CD14-positive monocyte (primary cell): ENCODE results near the gene CIROP. TPM values are rescaled to one million over a fixed set of nuclear protein-coding genes. Genes with fewer than 3 reads are reported as not detected.

Source experiments
- DNase-seq, 3 donors: peaks; one replicate each; pipeline ENCODE4 v3.0.0-alpha.2; 2011 to 2022
- H2AFZ ChIP-seq: 2 replicates; pipeline ENCODE4 v1.6.0; 2012; ENCODE audit warnings: mild to moderate bottlenecking, low read depth, low read length, inconsistent platforms; ENCODE audit not compliant: insufficient read depth, poor library complexity, severe bottlenecking
- H3K27ac ChIP-seq, 2 donors: 1 replicate in 1 of 2; 2 replicates in 1 of 2; pipeline ENCODE4 v1.5.1; 2012 to 2013; ENCODE audit warnings: low read length in 2 of 2, control low read depth in 1 of 2, inconsistent platforms in 1 of 2, low read depth in 1 of 2, mild to moderate bottlenecking in 1 of 2
- H3K27me3 ChIP-seq, 2 donors: one replicate each; pipeline versions ENCODE4 v1.6.0 to v1.6.1; 2011 to 2013; ENCODE audit warnings: low read length in 2 of 2; ENCODE audit not compliant: control insufficient read depth in 2 of 2, insufficient read depth in 2 of 2
- H3K36me3 ChIP-seq, 2 donors: replicated peaks in 1 of 2; 1 replicate in 1 of 2; 2 replicates in 1 of 2; pipeline versions ENCODE4 v1.5.1 to v1.6.1; 2012 to 2013; ENCODE audit warnings: low read length in 2 of 2, control low read depth in 1 of 2, inconsistent platforms in 1 of 2, mild to moderate bottlenecking in 1 of 2; ENCODE audit not compliant: insufficient read depth in 2 of 2, control insufficient read depth in 1 of 2
- H3K4me1 ChIP-seq, 2 donors: 1 replicate in 1 of 2; 2 replicates in 1 of 2; pipeline versions ENCODE4 v1.5.1 to v1.6.1; 2012 to 2013; ENCODE audit warnings: low read length in 2 of 2, control low read depth in 1 of 2, inconsistent platforms in 1 of 2, mild to moderate bottlenecking in 1 of 2, moderate library complexity in 1 of 2; ENCODE audit not compliant: insufficient read depth in 2 of 2, control insufficient read depth in 1 of 2
- H3K4me2 ChIP-seq: replicated peaks from 2 replicates; pipeline ENCODE3; 2012; ENCODE audit warnings: low read length, moderate library complexity, mild to moderate bottlenecking; ENCODE audit not compliant: poor library complexity, severe bottlenecking; ENCODE audit errors: extremely low read depth
- H3K4me3 ChIP-seq, 3 experiments: fragments of 200-600 bp in 1 of 3; sonication (generic) in 1 of 3; replicated peaks in 1 of 3; 1 replicate in 2 of 3; 2 replicates in 1 of 3; pipeline ENCODE4 v1.5.1; 2011 to 2013; ENCODE audit warnings: low read length in 3 of 3, mild to moderate bottlenecking in 3 of 3, control low read depth in 2 of 3, low read depth in 2 of 3, inconsistent platforms in 1 of 3, moderate library complexity in 1 of 3
- H3K79me2 ChIP-seq: 2 replicates; pipeline ENCODE4 v1.6.0; 2012; ENCODE audit warnings: mild to moderate bottlenecking, control low read depth, inconsistent platforms, low read length, moderate library complexity; ENCODE audit not compliant: insufficient read depth
- H3K9ac ChIP-seq: 2 replicates; pipeline ENCODE4 v1.6.0; 2017; ENCODE audit warnings: low read length, mild to moderate bottlenecking; ENCODE audit not compliant: insufficient read depth, poor library complexity, severe bottlenecking
- H3K9me3 ChIP-seq, 2 donors: replicated peaks in 1 of 2; 1 replicate in 1 of 2; 2 replicates in 1 of 2; pipeline versions ENCODE4 v1.5.1 to v1.6.1; 2012 to 2013; ENCODE audit warnings: low read length in 2 of 2, control low read depth in 1 of 2; ENCODE audit not compliant: control insufficient read depth in 1 of 2, insufficient read depth in 1 of 2
- H4K20me1 ChIP-seq: 2 replicates; pipeline ENCODE4 v1.6.0; 2012; ENCODE audit warnings: mild to moderate bottlenecking, low read length, control low read depth, moderate library complexity; ENCODE audit not compliant: insufficient read depth
- H3K27ac Mint-ChIP-seq, 7 donors: one replicate each; pipeline ENCODE4 v1.8.0; 2020; ENCODE audit warnings: mild to moderate bottlenecking in 7 of 7, mixed read lengths in 7 of 7, moderate library complexity in 6 of 7, inconsistent platforms in 2 of 7
- H3K27me3 Mint-ChIP-seq, 3 donors: one replicate each; pipeline ENCODE4 v1.8.0; 2021 to 2022; ENCODE audit warnings: low read depth in 3 of 3, mild to moderate bottlenecking in 3 of 3, mixed read lengths in 3 of 3, moderate library complexity in 3 of 3, inconsistent platforms in 1 of 3
- H3K36me3 Mint-ChIP-seq, 2 donors: one replicate each; pipeline ENCODE4 v1.8.0; 2020; ENCODE audit warnings: mixed read lengths in 2 of 2, inconsistent platforms in 1 of 2, mild to moderate bottlenecking in 1 of 2
- H3K4me1 Mint-ChIP-seq: one replicate; pipeline ENCODE4 v1.8.0; 2020; ENCODE audit warnings: mild to moderate bottlenecking, mixed read lengths
- H3K4me3 Mint-ChIP-seq, 2 donors: one replicate each; pipeline ENCODE4 v1.8.0; 2020; ENCODE audit warnings: mild to moderate bottlenecking in 2 of 2, mixed read lengths in 2 of 2, moderate library complexity in 1 of 2
- H3K9me3 Mint-ChIP-seq, 7 donors: one replicate each; pipeline ENCODE4 v1.8.0; 2020 to 2022; ENCODE audit warnings: mixed read lengths in 7 of 7, mild to moderate bottlenecking in 6 of 7, moderate library complexity in 6 of 7, inconsistent platforms in 2 of 7
- WGBS: methylation state at CpG from one replicate; pipeline ENCODE4 v1.1.5; 2013; ENCODE audit warnings: missing lambda C conversion rate; ENCODE audit not compliant: insufficient coverage; 5-methylcytosine and 5-hydroxymethylcytosine counted together
- intact Hi-C, 2 donors: fragments of 100-400 bp; cut with micrococcal nuclease; formaldehyde crosslinking; loops; one replicate each; pipeline versions ENCODE4 v1.15.0 to v1.15.1; 2023
- polyA plus RNA-seq, 3 donors: library from polyadenylated mRNA; depleted of rRNA in 1 of 3; unstranded in 2 of 3; stranded (reverse) in 1 of 3; fragments of 300-500 nt in 2 of 3; fragments of >200 nt in 1 of 3; fragmentation: Illumina TruSeq in 2 of 3; gene quantifications; 1 replicate in 2 of 3; 2 replicates in 1 of 3; pipeline ENCODE4 v1.2.3, GENCODE V29; 2012 to 2021
- TF ChIP-seq, protein P1 (sequence below): fragments of 200-600 bp; IDR thresholded peaks from one replicate; pipeline ENCODE4 v1.8.0; 2022; ENCODE audit warnings: antibody characterized with exemption, mild to moderate bottlenecking

CIROP gene
- polyA plus RNA-seq, 3 donors: not detected

DNA sequence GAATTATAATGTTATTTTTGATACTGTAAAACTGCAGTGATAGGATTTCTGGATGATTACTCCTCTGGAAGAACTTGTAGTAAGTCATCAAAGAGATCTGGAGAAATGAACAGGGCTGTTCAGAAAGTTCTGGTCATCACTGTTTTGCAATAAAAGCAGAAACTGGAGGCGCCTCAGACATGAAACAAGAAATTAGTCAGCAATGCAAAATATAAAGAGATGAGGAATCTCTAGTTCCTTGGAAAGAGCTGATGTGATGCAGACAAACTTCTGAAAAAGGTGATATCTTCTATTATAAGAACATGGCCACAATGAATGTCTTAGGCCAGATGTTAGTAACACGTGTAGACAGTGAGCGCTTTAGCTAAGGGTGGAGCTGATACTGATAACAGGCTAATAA is 19.3 kb downstream of the CIROP start:
- peaks cover 95 to 100% of the 10 kb centered on the region in 2 donors for H3K36me3 ChIP-seq
- H3K4me1 Mint-ChIP-seq: peaks cover 12% of the 10 kb centered on the region
- no peak overlapping the region for H3K4me3 ChIP-seq
- H3K9ac ChIP-seq: no peak overlapping the region
- intact Hi-C loops: no loop called here
- no peak overlapping the region for H3K4me2 ChIP-seq
- no peaks in the 10 kb centered on the region for H3K9me3 Mint-ChIP-seq
- DNase-seq: peak in 1 of 3 donors; percentile 21
- H3K79me2 ChIP-seq: peaks cover 68% of the 10 kb centered on the region
- no peak overlapping the region for H3K4me3 Mint-ChIP-seq
- peaks cover 69 to 88% of the 10 kb centered on the region in 2 donors for H3K36me3 Mint-ChIP-seq
- TF ChIP-seq, protein P1, sequence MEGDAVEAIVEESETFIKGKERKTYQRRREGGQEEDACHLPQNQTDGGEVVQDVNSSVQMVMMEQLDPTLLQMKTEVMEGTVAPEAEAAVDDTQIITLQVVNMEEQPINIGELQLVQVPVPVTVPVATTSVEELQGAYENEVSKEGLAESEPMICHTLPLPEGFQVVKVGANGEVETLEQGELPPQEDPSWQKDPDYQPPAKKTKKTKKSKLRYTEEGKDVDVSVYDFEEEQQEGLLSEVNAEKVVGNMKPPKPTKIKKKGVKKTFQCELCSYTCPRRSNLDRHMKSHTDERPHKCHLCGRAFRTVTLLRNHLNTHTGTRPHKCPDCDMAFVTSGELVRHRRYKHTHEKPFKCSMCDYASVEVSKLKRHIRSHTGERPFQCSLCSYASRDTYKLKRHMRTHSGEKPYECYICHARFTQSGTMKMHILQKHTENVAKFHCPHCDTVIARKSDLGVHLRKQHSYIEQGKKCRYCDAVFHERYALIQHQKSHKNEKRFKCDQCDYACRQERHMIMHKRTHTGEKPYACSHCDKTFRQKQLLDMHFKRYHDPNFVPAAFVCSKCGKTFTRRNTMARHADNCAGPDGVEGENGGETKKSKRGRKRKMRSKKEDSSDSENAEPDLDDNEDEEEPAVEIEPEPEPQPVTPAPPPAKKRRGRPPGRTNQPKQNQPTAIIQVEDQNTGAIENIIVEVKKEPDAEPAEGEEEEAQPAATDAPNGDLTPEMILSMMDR: no peak
- WGBS: 61% methylated on average over 3 of the region's 3 CpGs
- H2AFZ ChIP-seq: no peak overlapping the region
- no peaks in the 10 kb centered on the region for H3K27me3 Mint-ChIP-seq
- H3K27ac Mint-ChIP-seq: peak overlapping the region in 6 of 7 donors; percentile 5 to 82 (median 58)
- H4K20me1 ChIP-seq: peaks cover 74% of the 10 kb centered on the region
- H3K27ac ChIP-seq: peak overlapping the region in 1 of 2 donors; percentile 9
- H3K4me1 ChIP-seq: peaks cover 8 to 20% of the 10 kb centered on the region in 2 donors
- no peaks in the 10 kb centered on the region for H3K9me3 ChIP-seq
- no peaks in the 10 kb centered on the region for H3K27me3 ChIP-seq

DNA sequence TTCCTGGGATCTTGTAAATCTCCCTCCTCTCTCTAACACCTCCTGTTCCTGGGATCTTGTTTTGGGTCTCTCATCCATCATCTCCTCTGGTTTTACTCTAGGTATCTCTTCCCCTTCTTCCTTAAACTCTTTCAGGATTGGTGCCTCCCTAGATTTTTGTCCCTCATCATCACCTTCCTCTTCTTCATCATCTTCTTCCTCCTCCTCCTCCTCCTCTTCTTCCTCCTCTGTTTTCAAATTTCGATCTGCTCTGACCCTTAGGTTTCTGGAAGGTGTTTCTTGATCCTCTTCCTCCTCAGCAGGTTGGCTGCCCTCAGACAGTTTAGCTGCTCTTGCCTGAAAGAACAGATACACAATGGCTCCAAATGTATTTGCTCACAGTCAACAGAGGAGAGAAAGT is 24.3 kb downstream of the CIROP start:
- no peak for DNase-seq
- TF ChIP-seq, protein P1: no peak
- Histone ChIP-seq H4K20me1 (peaks cover 41% of the 10 kb centered on the region), H3K4me2 (no peak overlapping the region), H3K4me1 (peaks cover 25 to 41% of the 10 kb centered on the region in 2 donors), H3K36me3 (peaks cover 90 to 97% of the 10 kb centered on the region in 2 donors), H3K27ac (peak overlapping the region in 1 of 2 donors; percentile 75), H3K9me3 (no peaks in the 10 kb centered on the region), H2AFZ (no peak overlapping the region), H3K27me3 (no peaks in the 10 kb centered on the region), H3K4me3 (no peak overlapping the region), H3K9ac (no peak overlapping the region), H3K79me2 (peaks cover 53% of the 10 kb centered on the region)
- Mint-ChIP-seq H3K27ac (peak overlapping the region; percentile 48 to 94 (median 90)), H3K9me3 (no peaks in the 10 kb centered on the region), H3K36me3 (peaks cover 68 to 90% of the 10 kb centered on the region in 2 donors), H3K4me1 (peaks cover 30% of the 10 kb centered on the region), H3K4me3 (no peak overlapping the region), H3K27me3 (no peaks in the 10 kb centered on the region)
- WGBS: no CpG with 5 or more reads among the region's 1 CpG
- intact Hi-C loops: no loop called here
